Mesendoderm (in vitro differentiated cells): ENCODE results near the gene CNTNAP3B.
"Not testable (repeated sequence)": the region's sequence is repeated elsewhere in the genome, so short reads cannot be mapped to it uniquely, and the experiment has no call there.

Source experiments
- DNase-seq: peaks from one replicate; pipeline ENCODE4 v3.0.0; 2013
- H2AK5ac ChIP-seq: 2 replicates; pipeline ENCODE4 v1.6.1; 2013; ENCODE audit warnings: low read length, inconsistent platforms
- H2BK120ac ChIP-seq: 2 replicates; pipeline ENCODE4 v1.6.1; 2013; ENCODE audit warnings: low read depth, mild to moderate bottlenecking, low read length, moderate library complexity, mixed read lengths
- H2BK15ac ChIP-seq: replicated peaks from 2 replicates; pipeline ENCODE4 v1.6.1; 2013; ENCODE audit warnings: low read depth, mild to moderate bottlenecking, moderate library complexity
- H2BK5ac ChIP-seq: 2 replicates; pipeline ENCODE4 v1.6.1; 2013; ENCODE audit warnings: low read length, inconsistent platforms
- H3K18ac ChIP-seq: 2 replicates; pipeline ENCODE4 v1.6.1; 2013; ENCODE audit warnings: mild to moderate bottlenecking, low read length, mixed read lengths
- H3K23ac ChIP-seq: one replicate; pipeline ENCODE4 v1.6.1; 2013; ENCODE audit warnings: low read length
- H3K27ac ChIP-seq: 2 replicates; pipeline ENCODE4 v1.5.1; 2013; ENCODE audit warnings: low read depth, mild to moderate bottlenecking, inconsistent platforms, low read length, moderate library complexity
- H3K27me3 ChIP-seq: 2 replicates; pipeline ENCODE4 v1.6.1; 2013; ENCODE audit warnings: low read length, control low read depth, mild to moderate bottlenecking, inconsistent platforms; ENCODE audit not compliant: insufficient read depth, poor library complexity
- H3K36me3 ChIP-seq: 2 replicates; pipeline ENCODE4 v1.6.1; 2013; ENCODE audit warnings: low read length, inconsistent platforms; ENCODE audit not compliant: control insufficient read depth, insufficient read depth
- H3K4ac ChIP-seq: one replicate; pipeline ENCODE4 v1.6.1; 2013; ENCODE audit warnings: low read depth, mild to moderate bottlenecking, low read length, moderate library complexity
- H3K4me1 ChIP-seq: 2 replicates; pipeline ENCODE4 v1.6.1; 2013; ENCODE audit warnings: low read depth, low read length, inconsistent platforms; ENCODE audit not compliant: control insufficient read depth
- H3K4me2 ChIP-seq: 2 replicates; pipeline ENCODE4 v1.6.1; 2013; ENCODE audit warnings: low read length
- H3K4me3 ChIP-seq: 2 replicates; pipeline ENCODE4 v1.5.1; 2013; ENCODE audit warnings: mild to moderate bottlenecking, low read length
- H3K56ac ChIP-seq: one replicate; pipeline ENCODE4 v1.6.1; 2013; ENCODE audit warnings: low read length
- H3K79me1 ChIP-seq: 2 replicates; pipeline ENCODE4 v1.6.1; 2013; ENCODE audit warnings: low read length, inconsistent platforms
- H3K79me2 ChIP-seq: 2 replicates; pipeline ENCODE4 v1.6.1; 2013; ENCODE audit warnings: mild to moderate bottlenecking, low read length; ENCODE audit not compliant: control insufficient read depth, insufficient read depth
- H3K9ac ChIP-seq: 2 replicates; pipeline ENCODE4 v1.6.1; 2013; ENCODE audit warnings: low read length, inconsistent platforms
- H4K5ac ChIP-seq: one replicate; pipeline ENCODE4 v1.6.1; 2013; ENCODE audit warnings: low read length
- H4K8ac ChIP-seq: one replicate; pipeline ENCODE4 v1.6.1; 2013; ENCODE audit warnings: low read depth, mild to moderate bottlenecking, control low read depth, low read length, moderate library complexity
- WGBS: extraction: QIAGEN DNeasy Blood & Tissue Kit; methylation state at CpG from one replicate; pipeline ENCODE4 v1.1.7; 2013; ENCODE audit warnings: low lambda C conversion rate, missing lambda C conversion rate; ENCODE audit not compliant: insufficient coverage; ENCODE audit errors: extremely low coverage; 5-methylcytosine and 5-hydroxymethylcytosine counted together

The CNTNAP3B gene

GRCh38 chr9:41953007-41953406, 176.2 kb downstream of the CNTNAP3B start:
- not testable (repeated sequence) for H3K4me2 ChIP-seq, H3K79me2 ChIP-seq, DNase-seq, H3K4ac ChIP-seq, H3K23ac ChIP-seq, H3K36me3 ChIP-seq, H2AK5ac ChIP-seq, H2BK120ac ChIP-seq, H3K4me3 ChIP-seq, H3K18ac ChIP-seq, H3K9ac ChIP-seq, H3K27me3 ChIP-seq, H3K4me1 ChIP-seq, H2BK15ac ChIP-seq, H2BK5ac ChIP-seq, H4K5ac ChIP-seq, H3K79me1 ChIP-seq, H3K27ac ChIP-seq, H3K56ac ChIP-seq, H4K8ac ChIP-seq
- WGBS, result no CpG with 5 or more reads among the region's 43 CpGs

GRCh38 chr9:41941738-41942137, 187.5 kb downstream of the CNTNAP3B start:
- not testable (repeated sequence) for H3K27me3 ChIP-seq, H3K36me3 ChIP-seq, H3K79me1 ChIP-seq, H2AK5ac ChIP-seq, H3K4me1 ChIP-seq, H3K18ac ChIP-seq, H3K4ac ChIP-seq, H3K27ac ChIP-seq, H3K79me2 ChIP-seq, H2BK120ac ChIP-seq, H4K5ac ChIP-seq, H3K4me2 ChIP-seq, H2BK5ac ChIP-seq, H4K8ac ChIP-seq, H3K9ac ChIP-seq, H2BK15ac ChIP-seq, H3K23ac ChIP-seq, H3K4me3 ChIP-seq, H3K56ac ChIP-seq
- no CpG with 5 or more reads among the region's 3 CpGs for WGBS
- peak; percentile 27 for DNase-seq

DNA sequence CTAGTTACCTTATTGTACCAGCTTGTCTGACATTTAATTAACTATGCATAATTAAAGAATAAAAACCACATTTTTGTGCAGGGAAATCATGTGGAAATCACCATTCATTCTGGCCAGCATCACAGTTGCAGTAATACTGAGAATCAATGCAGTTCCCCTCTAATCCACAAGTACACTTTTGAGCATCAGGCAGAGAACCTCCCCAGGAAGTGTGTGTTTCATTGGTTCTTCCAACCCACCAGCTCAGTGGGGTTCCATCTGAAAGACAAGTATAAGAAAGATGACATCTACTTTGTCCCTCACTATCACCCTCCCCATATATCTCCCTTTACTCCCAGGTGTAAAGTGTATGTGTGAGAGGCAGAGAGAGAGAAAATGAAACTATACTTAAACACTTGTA, 191.1 kb downstream of the CNTNAP3B start:
- H3K4me1 ChIP-seq, DNase-seq, H3K9ac ChIP-seq: not testable (repeated sequence)

GRCh38 chr9:41935727-41936126, 193.5 kb downstream of the CNTNAP3B start:
- H3K79me1 ChIP-seq, H3K4ac ChIP-seq, H3K23ac ChIP-seq, H4K5ac ChIP-seq, DNase-seq, H2BK5ac ChIP-seq, H3K18ac ChIP-seq, H3K4me1 ChIP-seq, H3K27me3 ChIP-seq, H2BK15ac ChIP-seq, H3K4me3 ChIP-seq, H4K8ac ChIP-seq, H3K36me3 ChIP-seq, H2AK5ac ChIP-seq, H2BK120ac ChIP-seq, H3K4me2 ChIP-seq, H3K79me2 ChIP-seq, H3K9ac ChIP-seq, H3K27ac ChIP-seq, H3K56ac ChIP-seq: not testable (repeated sequence)
- no CpG with 5 or more reads among the region's 3 CpGs for WGBS

More for the DNA sequence above, 191.1 kb downstream of the CNTNAP3B start:
- not testable (repeated sequence) for H3K56ac ChIP-seq, H2BK120ac ChIP-seq, H2BK5ac ChIP-seq, H3K18ac ChIP-seq, H3K79me1 ChIP-seq, H3K36me3 ChIP-seq, H3K4me2 ChIP-seq, H4K5ac ChIP-seq, H3K4me3 ChIP-seq, H3K27me3 ChIP-seq, H2BK15ac ChIP-seq, H3K27ac ChIP-seq, H3K23ac ChIP-seq, H4K8ac ChIP-seq, H2AK5ac ChIP-seq, H3K4ac ChIP-seq, H3K79me2 ChIP-seq

DNA sequence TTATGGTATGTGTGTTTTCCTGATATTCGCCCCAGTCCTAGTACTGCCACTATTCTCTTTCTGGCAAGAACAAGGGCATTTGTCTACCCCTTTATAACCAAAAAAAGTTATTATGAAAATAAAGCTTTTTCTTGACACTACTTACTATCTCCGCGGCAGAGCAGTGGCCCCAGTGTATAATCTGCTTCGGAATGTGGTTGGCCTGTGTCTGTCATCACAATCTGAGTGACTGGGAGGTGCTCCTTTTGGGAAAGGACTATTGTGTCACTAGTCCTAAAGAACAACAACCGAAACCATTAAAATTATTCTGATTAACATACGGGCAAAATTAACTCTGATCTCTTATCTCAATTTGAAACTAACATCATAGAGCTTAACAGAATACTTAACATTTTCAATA, 200.1 kb downstream of the CNTNAP3B start:
- not testable (repeated sequence) for H3K4ac ChIP-seq, H3K36me3 ChIP-seq, H3K56ac ChIP-seq, H2BK15ac ChIP-seq, H3K4me1 ChIP-seq, H3K79me1 ChIP-seq, H3K18ac ChIP-seq, H4K5ac ChIP-seq, H3K79me2 ChIP-seq, H2BK5ac ChIP-seq, H3K4me3 ChIP-seq, H3K27ac ChIP-seq, H3K4me2 ChIP-seq, H4K8ac ChIP-seq, H3K27me3 ChIP-seq, H3K9ac ChIP-seq, H3K23ac ChIP-seq, H2BK120ac ChIP-seq, H2AK5ac ChIP-seq, DNase-seq
- no CpG with 5 or more reads among the region's 6 CpGs for WGBS

DNA sequence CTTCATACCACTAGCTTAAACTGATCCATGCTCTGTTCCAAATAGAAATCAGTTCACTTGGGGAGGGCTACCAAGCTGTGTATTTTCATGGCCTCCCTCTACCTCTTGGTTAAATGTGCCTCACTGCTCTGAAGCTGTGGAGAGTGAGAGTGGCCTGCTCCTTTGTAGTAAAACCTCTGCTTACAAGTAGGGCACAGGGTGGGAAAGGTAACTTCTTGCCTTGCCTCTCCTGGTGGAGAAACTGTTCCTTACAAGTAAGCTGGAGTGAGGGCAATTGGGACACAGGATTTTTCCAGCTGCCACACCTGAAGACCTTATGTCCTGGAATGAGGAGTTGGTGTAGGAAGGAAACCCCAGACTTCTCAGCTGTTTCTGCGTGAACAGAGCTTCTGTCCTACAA, 211.9 kb downstream of the CNTNAP3B start:
- not testable (repeated sequence) for H3K27ac ChIP-seq, H2BK5ac ChIP-seq, H3K4me1 ChIP-seq, H3K36me3 ChIP-seq, H3K56ac ChIP-seq, H4K5ac ChIP-seq, H3K4me2 ChIP-seq, H3K23ac ChIP-seq, H3K4ac ChIP-seq, H2AK5ac ChIP-seq, H3K4me3 ChIP-seq, H3K79me2 ChIP-seq, DNase-seq, H3K9ac ChIP-seq, H2BK120ac ChIP-seq, H3K18ac ChIP-seq, H4K8ac ChIP-seq, H3K79me1 ChIP-seq, H2BK15ac ChIP-seq, H3K27me3 ChIP-seq
- no CpG with 5 or more reads among the region's 1 CpG for WGBS
